Astrocyte of the spinal cord (primary cell): Measurements from ENCODE around the gene LDHB.

Experiments used
- DNase-seq: peaks from one replicate; pipeline ENCODE4 v3.0.0; 2011; ENCODE audit warnings: low read depth, low spot score
- H3K4me3 ChIP-seq: 2 replicates; pipeline ENCODE4 v1.5.1; 2011; ENCODE audit warnings: low read depth, mild to moderate bottlenecking, low read length, moderate library complexity
- in situ Hi-C: cut with HindIII; loops from 2 replicates; pipeline ENCODE4 v1.10.0; 2017; ENCODE audit warnings: low sequenced_read_pairs
- TF ChIP-seq, protein P1 (sequence below): IDR thresholded peaks from 2 replicates; pipeline ENCODE4 v1.5.1; 2012; ENCODE audit warnings: low read depth, mild to moderate bottlenecking, low read length, inconsistent platforms

Gene LDHB

DNA sequence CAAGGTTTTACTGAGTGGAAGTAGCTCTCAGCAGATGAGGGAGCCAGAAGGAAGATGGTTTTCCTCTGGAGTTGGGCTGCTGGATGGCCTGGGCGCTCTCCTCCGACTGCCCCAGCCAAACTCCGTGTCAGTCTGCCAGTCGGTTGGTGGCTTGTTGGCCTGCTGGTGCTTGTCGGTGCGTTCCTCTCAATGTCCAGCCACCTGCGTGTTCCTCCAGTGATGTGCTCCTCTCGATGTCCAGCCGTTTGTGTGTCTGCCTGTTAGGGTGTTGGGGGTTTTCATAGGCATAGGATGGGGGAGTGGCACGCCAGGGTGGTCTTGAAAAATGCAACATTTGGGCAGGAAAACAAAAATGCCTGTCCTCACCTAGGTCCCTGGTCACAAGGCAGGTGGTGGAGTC, 37.0 kb upstream of the LDHB start:
- no peak overlapping the region for H3K4me3 ChIP-seq
- DNase-seq: no peak
- TF ChIP-seq, protein P1, sequence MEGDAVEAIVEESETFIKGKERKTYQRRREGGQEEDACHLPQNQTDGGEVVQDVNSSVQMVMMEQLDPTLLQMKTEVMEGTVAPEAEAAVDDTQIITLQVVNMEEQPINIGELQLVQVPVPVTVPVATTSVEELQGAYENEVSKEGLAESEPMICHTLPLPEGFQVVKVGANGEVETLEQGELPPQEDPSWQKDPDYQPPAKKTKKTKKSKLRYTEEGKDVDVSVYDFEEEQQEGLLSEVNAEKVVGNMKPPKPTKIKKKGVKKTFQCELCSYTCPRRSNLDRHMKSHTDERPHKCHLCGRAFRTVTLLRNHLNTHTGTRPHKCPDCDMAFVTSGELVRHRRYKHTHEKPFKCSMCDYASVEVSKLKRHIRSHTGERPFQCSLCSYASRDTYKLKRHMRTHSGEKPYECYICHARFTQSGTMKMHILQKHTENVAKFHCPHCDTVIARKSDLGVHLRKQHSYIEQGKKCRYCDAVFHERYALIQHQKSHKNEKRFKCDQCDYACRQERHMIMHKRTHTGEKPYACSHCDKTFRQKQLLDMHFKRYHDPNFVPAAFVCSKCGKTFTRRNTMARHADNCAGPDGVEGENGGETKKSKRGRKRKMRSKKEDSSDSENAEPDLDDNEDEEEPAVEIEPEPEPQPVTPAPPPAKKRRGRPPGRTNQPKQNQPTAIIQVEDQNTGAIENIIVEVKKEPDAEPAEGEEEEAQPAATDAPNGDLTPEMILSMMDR: no peak
- in situ Hi-C loops: no loop called here

DNA sequence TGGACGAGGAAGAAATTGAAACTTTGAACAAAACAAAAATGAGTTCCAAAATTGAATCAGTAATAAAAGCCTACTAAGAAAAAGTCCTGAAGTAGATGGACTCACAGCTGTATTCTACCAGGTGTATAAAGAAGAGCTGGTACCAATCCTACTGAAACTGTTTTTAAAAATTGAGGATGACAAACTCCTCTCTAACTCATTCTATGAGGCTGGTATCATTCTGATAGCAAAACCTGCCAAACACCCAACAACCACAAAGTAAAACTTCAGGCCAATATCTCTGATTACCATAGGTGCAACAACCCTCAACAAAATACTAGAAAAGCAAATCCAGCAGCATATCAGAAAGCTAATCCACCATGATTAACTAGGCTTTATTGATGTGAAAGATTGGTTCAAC, 33.9 kb upstream of the LDHB start:
- H3K4me3 ChIP-seq: no peak overlapping the region
- TF ChIP-seq, protein P1: no peak
- in situ Hi-C loops: no loop called here
- DNase-seq: no peak

DNA sequence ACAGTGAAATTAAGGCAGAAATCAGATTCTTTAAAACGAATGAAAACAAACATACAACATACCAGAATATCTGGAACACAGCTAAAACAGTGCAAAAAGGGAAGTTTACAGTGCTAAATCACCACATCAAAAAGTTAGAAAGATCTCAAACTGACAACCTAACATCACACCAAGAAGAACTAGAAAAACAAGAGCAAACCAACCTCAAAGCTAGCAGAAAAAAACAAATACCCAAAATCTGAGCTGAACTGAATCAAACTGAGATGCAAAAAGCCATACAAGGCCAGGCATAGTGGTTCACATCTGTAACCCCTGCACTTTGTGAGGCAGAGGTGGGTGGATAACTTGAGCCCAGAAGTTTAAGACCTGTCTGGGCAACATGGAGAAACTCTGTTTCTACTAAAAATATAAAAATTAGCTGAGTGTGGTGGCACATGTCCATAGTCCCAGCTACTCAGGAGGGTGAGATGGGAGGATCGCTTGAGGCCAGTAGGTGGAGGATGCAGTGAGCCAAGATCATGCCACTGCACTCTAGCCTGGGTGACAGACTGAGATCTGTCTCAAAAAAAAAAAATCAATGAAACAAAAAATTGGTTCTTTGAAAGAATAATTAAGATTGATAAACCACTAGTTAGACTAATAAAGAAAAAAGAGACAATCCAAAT, 33.2 kb upstream of the LDHB start:
- in situ Hi-C loops: no loop called here
- no peak for DNase-seq
- TF ChIP-seq, protein P1: no peak
- H3K4me3 ChIP-seq: no peak overlapping the region

DNA sequence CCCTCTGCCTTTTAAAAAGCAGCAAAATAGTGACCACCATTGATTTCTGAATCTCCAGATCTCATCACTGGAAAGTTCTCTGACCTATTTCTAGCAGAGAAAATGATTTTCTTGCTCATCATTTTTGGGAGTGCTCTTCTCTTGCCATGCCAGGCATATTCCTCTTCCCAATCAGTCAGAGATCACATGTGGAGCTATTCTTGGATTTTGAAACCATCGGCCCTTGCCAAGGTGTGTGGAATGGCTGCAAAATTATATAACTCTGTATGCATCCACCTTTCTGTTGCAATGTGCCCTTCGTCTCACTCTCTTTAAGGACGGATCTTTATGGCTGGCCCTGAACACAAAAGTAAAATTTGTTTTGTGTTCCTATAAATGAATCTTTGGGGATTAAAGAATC, 25.5 kb upstream of the LDHB start:
- no peak for DNase-seq
- TF ChIP-seq, protein P1: no peak
- H3K4me3 ChIP-seq: no peak overlapping the region
- in situ Hi-C loops: no loop called here

DNA sequence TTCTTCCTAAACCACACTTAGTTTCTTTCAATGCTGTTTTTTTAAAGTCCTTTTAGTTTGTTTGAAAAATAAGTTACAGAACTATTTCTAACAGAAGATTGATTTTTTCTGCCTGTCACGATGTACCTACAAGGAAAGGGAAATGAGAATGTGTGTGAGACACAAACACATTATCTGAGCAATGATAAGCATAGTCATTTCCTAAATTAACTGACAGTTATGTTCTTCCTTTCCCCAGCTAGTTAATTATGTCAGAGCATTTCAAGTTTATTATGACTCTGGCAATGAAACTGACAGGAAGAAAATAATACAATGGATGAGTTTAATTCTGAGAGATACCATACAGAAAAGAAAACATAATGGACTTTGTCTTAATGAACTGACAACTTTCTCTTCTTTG, 21.3 kb upstream of the LDHB start:
- H3K4me3 ChIP-seq: no peak overlapping the region
- DNase-seq: no peak
- TF ChIP-seq, protein P1: no peak
- in situ Hi-C loops: no loop called here

DNA sequence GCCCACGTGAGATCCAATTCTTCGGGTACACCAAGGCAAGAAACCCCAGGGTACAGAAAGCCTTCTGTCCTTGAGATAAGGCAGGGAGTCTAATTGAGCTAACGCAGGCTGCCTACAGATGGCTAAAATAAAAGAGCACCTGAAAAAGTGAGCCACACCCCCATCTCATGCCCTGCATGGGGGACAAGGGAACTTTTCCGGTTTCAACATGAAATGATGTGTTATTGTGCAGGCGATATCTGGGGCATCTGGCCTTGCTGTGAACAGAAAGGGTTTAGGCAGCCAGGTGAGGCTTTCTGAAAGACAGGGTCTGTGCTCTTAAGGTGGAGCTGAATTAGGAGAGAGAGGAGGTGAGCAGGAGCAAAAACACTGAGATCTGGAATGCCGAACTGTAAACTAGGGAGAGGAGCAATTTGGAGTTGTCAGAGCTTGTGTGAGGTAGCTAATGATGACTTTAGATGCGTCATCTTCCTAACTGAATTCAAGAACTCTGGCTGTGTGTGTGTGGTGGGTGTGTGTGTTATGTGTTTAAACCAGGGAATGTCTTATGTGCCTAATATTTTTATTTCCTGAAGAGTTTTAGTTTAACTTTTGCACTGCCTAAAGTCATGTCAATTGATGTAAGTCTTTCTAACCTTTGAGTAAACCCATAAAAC, 20.1 kb upstream of the LDHB start:
- TF ChIP-seq, protein P1: no peak
- in situ Hi-C loops: no loop called here
- no peak for DNase-seq
- no peak overlapping the region for H3K4me3 ChIP-seq
